ENCODE results near the gene BRSK1.
"Not testable (repeated sequence)": the region's sequence is repeated elsewhere in the genome, so short reads cannot be mapped to it uniquely, and the experiment has no call there.

The BRSK1 gene

DNA sequence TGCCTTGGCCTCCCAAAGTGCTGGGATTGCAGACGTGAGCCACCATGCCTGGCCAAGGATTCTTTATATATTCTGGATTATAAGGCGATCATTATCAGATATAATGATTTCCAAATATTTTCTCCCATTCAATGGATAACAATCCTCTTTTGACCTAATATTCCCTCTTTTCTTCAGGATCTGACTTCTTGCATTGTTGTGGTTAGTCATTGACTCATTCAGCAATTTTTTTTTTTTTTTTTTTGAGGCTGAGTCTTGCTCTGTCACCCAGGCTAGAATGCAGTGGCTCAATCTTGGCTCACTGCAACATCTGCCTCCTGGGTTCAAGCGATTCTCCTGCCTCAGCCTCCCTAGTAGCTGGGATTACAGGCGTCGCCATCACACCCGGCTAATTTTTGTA, 46.0 kb downstream of the BRSK1 start:
- DNase-seq (ENCODE audit: low read depth in 2 of 2), result not testable (repeated sequence)

DNA sequence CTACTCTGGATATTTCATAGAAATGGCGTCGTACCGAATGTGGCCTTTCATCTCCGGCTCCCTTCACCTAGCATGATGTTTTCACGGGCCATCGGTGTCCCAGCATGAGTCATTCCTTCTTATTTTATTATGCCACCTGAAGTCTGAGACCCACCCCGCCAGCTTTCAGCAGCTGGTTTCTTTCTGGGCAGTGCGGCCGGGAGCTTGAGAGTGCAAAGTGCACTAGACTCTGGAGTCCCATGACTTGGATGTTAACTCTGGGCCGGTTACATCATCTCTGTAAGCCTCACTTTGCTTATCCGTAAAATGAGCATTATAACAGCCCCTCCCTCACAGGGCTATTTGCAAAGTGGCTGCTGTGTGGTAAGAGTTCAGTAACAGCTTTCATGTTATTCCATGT, 50.1 kb downstream of the BRSK1 start:
- no peak for DNase-seq (ENCODE audit: low read depth in 2 of 2)

DNA sequence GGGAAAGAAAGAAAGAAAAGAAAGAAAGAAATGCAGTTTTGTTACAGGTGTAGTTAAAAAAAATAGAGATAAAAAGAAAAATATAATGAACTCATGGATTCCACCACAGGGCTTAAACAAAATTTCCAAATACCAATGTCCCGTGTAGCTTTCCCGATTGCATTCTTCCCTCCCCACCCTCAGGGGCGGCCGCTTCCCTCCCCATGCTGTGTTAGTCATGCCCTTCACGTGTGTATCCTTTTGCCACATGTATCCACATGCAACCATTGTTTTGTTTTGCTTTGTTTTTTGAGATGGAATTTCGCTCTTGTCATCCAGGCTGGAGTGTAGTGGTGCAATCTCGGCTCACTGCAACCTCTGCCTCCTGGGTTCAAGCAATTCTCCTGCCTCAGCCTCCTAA, 52.3 kb downstream of the BRSK1 start:
- no peak for DNase-seq (ENCODE audit: low read depth in 2 of 2)

DNA sequence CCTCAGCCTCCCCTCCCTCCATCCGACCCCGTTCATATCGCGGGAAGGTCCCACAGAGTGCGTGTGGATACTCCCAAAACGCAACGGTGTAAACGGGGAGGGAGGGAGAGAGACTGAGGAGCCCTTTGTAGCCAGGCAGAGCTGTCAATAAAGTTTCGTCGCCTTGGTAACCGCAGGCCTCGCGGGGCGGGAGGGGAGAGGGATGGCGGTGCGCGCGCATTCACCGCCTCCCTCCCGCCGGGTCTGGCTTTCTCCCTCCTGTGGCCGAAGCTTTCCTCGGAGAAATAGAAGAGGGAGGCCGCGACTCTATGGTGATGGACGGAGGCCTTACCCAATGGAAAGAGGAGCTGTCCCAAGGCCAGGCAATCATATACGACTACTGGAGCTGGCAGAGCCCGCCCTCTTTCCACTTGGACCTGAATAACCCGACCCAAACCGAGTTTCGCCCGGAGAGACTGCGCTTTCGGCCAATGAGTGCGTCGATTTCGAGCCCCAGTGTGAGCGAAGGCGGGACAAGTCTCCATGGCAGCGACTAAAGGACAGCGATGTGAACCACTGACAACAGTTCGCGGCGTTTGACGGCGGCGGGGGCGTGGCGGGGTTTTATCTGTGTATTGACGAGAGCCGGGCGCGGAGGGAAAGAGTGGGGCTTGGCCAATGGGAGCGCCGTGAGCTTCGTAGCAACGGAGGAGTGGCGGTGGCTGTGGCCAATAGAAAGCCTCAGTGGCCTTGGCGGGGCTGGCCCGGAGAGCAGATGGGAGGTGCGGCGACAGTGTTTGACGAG, 55.5 kb downstream of the BRSK1 start, which contains the start of gene KMT5C:
Gene KMT5C, plus strand, starts transcription at position 772 of the 784 bp plus-strand sequence. CDS start 2,061 bp downstream, outside the sequence.
- DNase-seq (ENCODE audit: low read depth in 2 of 2), result peak; percentile 100

DNA sequence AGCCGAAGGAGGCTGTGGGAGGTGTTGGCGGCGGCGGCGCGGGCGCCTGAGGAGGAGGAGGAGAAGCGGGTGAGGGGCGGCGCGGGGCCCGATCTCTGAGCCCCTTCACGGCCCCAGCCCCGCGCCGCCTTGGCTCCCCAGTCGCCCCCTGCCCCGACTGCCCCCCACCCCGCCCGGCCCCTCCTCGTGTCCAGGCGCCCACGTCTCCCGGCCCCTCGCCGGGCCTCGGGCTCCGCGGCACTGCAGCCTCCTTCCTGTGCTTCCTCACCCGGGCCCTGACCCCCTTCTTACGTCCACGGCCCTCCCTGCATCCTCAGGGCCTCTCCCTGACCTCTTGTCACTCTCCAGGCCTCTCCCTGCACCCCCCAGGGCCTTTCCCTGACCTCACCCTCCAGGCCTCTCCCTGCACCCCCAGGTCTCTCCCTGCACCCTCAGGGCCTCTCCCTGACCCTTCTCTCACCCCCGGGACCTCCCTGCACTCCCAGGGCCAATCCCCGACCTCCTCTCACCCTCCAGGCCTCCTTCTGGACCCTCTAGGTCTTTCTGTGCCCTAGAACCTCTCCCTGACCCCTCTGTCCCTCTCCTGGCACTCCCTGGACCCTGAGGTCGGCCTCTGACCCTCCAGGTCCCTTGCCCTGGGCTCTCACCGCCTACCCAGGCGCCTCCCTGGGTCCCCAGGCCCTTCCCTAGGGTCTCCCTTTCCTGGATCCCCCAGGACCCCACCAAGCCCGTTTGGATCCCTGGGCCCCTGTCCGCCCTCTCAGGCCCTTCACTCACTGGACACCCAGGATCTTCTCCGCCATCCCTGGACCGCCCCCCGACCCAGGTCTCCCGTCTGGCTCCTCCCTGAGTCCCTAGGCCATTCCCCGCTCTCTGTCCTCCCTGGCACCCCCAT, 56.3 kb downstream of the BRSK1 start:
- no peak for DNase-seq (ENCODE audit: low read depth in 2 of 2)

DNA sequence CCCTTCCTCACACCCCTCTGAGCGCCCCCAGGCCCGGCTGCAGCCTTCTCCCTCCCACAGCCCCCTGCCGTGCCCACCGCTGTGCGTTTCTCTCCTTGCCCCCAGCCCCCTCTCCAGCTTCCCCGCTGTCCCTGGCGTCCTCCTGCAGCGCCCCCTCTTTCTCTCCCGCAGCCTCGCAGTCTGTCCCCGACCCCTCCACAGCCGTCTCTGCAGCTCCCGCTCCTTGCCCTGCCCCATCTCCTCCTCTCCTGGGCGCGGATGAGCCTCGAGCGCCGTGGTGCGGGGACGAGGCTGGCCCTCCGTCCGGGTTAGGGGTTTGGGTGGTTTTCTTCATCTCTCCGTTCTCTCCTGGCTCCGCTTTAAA, 57.0 kb downstream of the BRSK1 start:
- no peak for DNase-seq (ENCODE audit: low read depth in 2 of 2)

DNA sequence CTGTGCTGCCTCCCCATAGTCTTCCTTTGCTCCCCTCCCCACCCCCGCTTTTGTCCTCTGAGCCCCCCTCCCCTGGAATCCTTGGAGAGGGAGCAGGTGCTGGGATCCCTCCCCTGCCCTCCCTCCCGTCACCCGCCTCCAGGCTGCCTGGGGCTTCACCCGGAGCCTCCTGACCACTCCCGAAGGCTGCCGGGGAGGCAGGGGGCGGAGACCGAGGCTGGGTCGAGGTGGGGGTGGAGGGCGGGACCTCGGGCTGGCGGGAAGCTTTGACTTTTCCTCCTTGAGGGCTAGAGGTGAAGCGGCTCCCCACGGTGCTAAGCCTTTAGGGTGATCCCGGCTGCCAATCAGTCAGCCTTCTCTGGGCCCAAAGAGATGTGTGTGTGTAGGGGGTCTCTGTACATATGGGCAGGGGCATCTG, 57.4 kb downstream of the BRSK1 start:
- DNase-seq (ENCODE audit: low read depth in 2 of 2), result peak in 1 of 2 donors; percentile 41

DNA sequence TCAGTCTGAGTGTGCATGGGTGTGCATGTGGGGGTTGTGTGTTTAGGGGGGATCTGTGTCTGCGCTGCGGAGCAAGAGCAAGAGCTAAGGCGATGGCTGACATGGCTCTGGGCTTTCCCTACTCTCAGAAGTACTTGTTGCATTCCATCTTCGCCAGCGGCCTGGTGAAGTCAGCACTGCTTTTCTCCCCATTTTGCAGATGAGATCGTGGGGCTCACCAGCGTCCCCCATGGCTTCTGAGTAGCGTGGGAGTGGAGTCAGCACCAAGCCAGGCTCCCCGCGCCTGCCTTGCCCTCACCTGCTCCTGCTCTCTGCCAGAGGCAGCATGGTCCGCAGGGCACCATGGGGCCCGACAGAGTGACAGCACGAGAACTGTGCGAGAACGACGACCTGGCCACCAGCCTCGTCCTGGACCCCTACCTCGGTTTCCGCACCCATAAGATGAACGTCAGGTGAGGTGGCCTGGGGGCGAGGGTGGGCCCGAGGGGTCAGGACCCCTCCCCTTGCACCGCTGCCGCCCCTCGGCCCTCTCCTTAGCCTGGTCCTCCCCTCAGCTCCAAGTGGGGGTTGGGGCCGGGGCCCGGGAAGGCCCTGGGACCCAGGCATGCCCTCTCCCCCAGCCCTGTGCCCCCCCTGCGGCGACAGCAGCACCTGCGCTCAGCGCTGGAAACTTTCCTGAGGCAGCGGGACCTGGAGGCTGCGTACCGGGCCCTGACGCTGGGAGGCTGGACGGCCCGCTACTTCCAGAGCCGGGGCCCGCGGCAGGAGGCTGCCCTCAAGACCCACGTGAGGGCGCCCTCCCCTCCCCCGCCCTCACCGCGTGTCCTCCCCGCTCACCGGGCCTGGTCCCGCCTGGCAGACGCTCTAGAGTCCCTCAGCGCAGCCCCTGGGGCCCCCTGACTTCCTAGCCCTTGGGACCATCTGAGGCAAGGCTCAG, 58.1 kb downstream of the BRSK1 start:
- DNase-seq (ENCODE audit: low read depth in 2 of 2), result no peak

DNA sequence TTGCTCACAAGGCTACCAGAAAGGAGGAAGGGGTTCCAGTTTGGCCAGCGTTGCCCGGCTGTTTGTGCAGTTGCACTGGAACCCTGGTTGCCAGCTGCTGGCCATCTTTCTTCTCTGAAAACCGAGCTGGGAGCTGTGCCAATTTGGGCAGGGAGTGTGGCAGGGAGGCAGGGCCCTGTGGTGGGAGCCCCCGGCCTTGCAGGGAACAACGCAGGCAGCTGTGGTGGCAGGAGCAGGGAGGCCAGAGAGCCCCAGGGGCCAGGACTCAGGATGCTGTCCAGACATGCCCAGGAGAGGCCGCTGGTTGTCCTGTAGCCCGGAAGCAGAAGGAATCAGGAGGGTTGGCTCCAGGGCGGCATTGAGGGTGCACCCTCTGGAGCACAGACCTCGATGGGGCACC, 60.6 kb downstream of the BRSK1 start:
- no peak for DNase-seq (ENCODE audit: low read depth in 2 of 2)

DNA sequence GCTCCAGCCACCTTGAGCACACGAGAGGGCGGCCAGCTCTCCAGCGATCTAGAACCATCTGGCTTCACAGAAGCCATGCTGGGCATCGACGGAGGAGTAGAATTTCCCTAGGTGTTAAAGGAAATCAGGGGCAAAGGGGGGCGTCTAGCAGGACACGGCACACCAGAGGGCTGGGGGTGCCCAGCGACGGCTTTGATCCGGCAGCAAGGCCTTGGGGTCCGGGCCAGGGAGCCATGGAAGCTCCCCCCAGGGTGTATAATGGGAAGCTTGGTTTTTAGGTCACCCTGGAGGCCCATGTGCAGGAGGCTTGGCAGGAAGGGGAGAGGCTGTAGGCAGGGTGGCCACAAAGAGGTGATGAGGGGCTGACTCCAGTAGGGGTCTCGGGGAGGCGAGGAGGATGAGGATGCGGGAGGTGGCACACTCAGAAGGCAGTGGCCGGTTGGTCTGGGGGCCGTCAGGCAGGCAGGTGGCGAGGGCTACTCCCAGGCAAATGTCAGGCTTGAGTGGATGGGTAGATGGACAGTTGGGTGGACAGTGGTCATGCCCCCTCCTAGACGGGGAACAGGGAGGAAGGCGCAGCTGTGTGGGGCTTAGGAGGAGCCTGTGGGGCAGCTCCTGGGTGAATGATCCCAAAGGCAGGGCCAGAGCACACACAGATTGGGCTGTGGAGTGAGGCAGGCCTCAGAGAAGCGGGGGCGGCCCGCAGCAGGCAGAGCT, 61.5 kb downstream of the BRSK1 start:
- no peak for DNase-seq (ENCODE audit: low read depth in 2 of 2)

DNA sequence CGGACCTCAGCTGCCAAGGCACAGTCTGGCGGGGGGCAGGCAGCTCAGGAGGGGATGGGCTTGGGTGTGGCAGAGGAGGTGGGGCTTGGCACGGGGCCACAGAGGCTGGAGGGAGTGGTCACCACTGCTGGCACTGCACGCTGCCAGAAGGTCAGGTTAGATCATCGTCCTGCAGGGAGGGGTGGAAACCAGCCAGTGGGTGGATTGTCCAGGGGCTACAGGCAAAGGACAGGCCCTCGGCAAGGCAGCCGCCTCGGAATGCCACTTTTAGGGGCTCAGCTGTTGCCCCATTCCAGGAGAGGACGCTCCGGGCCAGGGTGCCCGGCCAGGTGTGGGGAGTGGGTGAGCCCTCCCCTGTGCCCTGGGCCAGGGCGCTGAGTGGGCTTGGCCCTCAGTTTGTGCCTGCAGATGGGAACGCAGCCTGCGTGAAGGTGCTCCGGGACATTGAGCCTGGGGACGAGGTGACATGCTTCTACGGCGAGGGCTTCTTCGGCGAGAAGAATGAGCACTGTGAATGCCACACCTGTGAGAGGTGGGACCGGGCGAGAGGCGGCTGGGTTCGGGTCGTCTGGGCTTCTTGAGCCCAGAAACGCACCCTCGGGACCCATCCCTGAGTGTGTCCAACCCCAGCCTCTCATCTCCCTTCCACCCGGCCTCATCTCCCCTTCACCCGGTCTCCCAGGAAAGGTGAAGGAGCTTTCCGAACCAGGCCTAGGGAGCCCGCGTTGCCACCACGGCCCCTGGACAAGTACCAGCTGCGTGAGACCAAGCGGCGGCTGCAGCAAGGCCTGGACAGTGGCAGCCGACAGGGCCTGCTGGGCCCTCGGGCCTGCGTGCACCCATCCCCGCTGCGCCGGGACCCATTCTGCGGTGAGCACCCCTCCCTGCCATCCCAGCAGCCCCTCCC, 62.3 kb downstream of the BRSK1 start:
- DNase-seq (ENCODE audit: low read depth in 2 of 2), result no peak

DNA sequence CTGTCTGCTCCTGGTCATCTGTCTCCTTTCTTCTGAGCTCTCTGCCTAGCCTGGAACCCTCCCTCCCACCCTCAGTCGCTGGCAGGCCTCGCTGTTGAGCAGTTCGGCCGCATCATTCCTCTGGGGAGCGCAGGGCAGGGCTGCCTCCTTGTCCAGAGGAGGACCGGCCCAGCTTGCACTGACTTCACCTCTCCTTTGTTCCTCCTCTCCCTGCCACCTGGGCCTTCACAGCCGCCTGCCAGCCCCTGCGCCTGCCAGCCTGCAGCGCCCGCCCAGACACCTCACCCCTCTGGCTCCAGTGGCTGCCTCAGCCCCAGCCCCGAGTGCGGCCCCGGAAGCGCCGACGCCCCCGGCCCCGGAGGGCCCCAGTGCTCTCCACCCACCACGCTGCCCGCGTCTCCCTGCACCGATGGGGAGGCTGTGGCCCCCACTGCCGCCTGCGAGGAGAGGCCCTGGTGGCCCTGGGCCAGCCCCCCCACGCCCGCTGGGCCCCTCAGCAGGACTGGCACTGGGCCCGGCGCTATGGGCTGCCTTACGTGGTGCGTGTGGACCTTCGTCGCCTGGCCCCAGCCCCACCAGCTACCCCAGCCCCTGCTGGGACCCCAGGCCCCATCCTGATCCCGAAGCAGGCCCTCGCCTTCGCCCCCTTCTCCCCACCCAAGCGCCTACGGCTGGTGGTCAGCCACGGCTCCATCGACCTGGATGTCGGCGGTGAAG, 63.1 kb downstream of the BRSK1 start:
- no peak for DNase-seq (ENCODE audit: low read depth in 2 of 2)

DNA sequence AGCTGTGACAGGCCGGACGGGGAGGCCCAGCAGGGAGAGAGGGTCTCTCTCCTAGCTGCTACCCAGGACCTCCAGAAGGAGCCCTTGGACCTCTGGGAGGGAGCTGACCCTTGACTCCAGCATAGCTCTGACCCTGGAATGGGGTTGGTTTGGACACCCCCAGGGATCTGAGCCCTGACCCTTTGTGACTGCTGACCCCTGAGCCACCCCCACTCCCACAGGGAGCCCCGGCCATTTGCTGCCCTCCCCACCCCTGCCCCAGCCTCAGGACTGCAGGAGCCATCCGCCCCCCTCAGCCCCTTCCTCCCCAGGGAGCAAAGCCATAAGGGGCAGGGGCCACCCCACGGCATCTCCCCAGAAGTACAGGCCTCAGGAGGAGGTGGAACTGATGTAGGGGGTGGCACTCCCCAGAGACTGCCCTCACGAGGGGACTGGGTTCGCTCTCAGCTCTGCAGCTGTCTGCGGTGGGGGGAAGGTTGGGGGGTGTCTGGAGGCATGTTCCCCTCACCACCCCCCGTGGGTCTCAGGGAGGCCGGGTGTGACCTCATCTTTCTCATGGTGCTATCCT, 63.7 kb downstream of the BRSK1 start:
- DNase-seq (ENCODE audit: low read depth in 2 of 2), result no peak

DNA sequence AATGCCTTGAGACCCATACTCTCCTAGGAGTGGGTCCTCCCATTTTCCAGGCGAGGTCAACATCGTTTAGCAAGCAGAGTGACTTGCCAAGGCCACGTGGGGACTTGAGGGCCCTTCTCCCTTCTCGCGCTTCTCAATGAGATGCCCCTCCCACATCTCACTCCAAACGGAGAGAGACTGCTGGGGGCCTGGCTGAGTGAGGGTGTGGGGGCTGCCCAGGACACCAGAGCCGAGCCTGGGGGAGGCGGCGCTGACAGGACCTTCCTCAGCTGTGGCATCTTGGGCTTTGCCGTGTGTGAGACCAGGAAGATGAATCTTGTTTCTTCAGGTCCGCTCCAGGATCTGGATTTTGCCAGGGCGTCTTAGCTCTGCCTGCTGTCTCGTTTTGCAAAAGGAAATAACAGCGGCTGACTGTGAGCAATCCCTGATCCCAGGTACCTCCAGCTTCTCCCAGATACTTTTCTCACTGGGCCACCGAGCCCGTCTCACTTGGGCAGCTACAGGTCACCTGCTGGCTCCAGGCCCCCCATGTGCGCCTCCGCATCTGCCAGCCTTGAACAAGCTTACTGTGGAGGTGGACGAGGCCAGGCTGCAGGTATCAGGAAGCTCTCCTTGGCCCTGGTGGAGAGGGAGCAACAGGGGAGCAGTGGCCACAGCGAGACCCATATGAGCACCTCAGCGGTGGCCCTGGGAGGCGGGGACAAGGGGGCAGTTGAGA, 64.7 kb downstream of the BRSK1 start:
- no peak for DNase-seq (ENCODE audit: low read depth in 2 of 2)

DNA sequence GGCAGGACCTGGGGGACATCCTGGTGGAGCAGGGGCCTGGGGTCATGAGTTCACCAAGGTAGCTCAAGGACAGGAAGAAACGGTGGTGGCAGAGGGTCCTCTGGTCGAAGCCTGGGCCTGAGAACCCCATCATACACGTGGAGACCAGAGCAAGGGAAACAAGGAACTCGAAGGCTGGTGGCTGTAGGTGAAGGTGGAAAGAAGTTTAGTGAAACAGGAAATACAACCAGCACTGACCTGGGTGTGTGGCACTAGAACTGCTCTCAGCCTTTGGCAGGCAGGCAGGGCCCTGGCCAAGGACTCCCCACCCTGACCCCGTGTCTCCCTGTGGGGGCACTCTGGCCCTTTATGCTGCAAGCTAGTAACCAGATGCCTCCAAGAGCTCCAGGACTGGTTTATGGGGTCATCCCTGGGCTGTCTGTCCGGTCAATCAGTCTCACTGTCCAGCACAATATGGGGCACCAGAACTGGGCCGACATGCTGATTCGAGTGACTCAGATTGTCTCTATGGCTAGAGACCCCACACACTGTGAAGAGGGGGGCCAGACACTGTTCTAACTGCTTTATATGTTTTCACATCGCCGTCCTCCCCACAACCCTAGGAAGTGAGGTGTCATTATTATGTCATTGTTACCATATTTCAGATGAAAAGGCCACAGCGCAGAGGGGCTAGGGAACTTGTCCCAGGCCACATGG, 67.0 kb downstream of the BRSK1 start:
- no peak for DNase-seq (ENCODE audit: low read depth in 2 of 2)

DNA sequence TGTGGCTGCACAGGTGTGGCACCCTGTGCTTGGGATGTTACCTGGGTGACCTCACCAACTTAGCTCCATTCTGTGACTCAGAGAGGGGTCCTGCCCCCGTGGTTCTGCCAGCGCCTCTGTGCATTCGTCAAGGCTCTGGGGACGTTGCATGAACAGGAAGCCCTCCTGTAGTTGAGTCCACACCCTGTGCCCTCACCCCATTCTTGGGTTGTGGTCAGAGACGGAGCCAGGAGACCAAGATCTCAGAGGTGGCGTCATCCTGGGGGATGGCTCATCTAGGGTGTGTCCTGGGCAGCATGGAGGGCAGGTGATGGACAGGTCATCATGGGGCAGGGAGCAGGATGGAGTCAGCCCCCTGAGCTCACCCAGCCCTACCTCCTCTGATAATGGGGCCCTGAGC, 68.2 kb downstream of the BRSK1 start:
- DNase-seq (ENCODE audit: low read depth in 2 of 2), result no peak

DNA sequence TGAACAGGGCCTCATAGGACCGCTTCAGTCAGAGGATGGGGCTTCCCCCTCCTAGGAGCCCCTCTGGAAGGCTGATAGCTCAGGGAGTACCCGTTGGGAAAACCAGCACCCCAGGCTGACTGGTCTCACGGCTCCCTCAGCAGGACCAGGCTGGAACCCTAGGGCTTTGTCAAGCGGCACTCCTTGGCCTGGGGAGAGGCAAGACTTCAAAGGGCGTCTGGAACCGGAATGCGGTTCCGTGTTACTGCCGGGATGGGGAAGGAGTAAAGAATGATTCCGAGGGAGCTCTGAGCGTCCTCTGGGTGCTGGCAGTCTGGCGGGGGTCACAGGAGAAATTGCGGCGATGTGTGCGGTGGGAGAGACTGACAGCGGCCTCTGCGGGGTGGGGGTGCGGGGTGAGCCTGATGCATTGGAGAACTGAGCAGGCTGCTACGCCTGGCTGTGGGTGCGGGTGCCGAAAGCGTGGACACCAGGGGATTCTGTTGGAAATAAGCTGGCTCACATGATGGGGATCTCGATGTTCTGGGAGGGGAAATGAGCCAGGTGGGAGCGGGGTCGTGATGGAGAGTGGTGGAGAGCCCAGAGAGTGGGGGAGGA, 68.8 kb downstream of the BRSK1 start:
- no peak for DNase-seq (ENCODE audit: low read depth in 2 of 2)
